ENCODE data around the gene MAU2. TPM values are rescaled to one million over a fixed set of nuclear protein-coding genes. Genes with fewer than 3 reads are reported as not detected.

The MAU2 gene, protein sequence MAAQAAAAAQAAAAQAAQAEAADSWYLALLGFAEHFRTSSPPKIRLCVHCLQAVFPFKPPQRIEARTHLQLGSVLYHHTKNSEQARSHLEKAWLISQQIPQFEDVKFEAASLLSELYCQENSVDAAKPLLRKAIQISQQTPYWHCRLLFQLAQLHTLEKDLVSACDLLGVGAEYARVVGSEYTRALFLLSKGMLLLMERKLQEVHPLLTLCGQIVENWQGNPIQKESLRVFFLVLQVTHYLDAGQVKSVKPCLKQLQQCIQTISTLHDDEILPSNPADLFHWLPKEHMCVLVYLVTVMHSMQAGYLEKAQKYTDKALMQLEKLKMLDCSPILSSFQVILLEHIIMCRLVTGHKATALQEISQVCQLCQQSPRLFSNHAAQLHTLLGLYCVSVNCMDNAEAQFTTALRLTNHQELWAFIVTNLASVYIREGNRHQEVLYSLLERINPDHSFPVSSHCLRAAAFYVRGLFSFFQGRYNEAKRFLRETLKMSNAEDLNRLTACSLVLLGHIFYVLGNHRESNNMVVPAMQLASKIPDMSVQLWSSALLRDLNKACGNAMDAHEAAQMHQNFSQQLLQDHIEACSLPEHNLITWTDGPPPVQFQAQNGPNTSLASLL
- total RNA-seq = 69.7 TPM
- long read RNA-seq, partial matches to known transcripts = 26 of 39 reads
- long read RNA-seq, other reads (novel, unspliced or antisense) = 12 of 39 reads

DNA sequence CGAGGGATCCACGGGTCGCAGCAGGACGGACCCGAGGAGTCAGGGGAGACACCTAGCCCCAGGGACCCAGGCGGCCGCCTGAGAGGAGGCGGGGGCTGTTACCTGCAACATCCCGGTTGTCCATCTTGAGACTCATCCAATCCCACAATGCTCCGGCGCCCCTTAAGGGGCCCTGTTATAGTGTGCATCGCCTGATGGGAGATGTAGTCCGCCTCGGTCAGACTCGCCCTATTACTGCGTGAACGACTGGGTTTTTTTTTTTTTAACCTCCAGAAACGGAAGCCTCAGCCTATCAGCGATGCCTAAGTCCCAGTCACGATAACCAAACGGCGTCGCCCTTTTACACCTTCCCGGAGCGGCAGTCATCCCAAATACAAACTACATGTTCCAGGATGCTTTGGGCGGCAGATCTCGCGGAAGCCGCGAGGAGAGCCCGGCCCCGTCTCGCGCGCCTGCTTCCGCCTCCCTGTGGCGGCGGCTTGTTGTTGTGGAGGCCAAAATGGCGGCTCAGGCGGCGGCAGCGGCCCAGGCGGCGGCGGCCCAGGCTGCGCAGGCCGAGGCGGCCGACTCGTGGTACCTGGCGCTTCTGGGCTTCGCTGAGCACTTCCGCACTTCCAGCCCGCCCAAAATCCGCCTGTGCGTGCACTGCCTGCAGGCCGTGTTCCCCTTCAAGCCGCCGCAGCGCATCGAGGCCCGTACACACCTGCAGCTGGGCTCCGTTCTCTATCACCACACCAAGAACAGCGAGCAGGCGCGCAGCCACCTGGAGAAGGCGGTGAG lies at the start of gene MAU2, which contains the start of gene SUGP1:
TSS of gene MAU2 (plus strand) at position 469 of the 780 bp plus-strand sequence. CDS start at position 500, 31 bp downstream.
TSS of gene SUGP1 (minus strand) at position 149 of the 780 bp plus-strand sequence. CDS start at position 136, 13 bp downstream.
- intact Hi-C loops (cut with DNase I) = no loop called here
- H3K27ac ChIP-seq = peak within 1 kb of the TSS; percentile 95
- H3K4me3 ChIP-seq = peak within 1 kb of the TSS; percentile 99
- H3K9me3 ChIP-seq = no peaks in the 10 kb centered on the region
- H3K4me1 ChIP-seq = peaks cover 35% of the 10 kb centered on the region
- peak; percentile 96 to 99 for ATAC-seq
- H3K27me3 ChIP-seq (ENCODE audit: low read depth) = no peaks in the 10 kb centered on the region
- TF ChIP-seq, protein P1, sequence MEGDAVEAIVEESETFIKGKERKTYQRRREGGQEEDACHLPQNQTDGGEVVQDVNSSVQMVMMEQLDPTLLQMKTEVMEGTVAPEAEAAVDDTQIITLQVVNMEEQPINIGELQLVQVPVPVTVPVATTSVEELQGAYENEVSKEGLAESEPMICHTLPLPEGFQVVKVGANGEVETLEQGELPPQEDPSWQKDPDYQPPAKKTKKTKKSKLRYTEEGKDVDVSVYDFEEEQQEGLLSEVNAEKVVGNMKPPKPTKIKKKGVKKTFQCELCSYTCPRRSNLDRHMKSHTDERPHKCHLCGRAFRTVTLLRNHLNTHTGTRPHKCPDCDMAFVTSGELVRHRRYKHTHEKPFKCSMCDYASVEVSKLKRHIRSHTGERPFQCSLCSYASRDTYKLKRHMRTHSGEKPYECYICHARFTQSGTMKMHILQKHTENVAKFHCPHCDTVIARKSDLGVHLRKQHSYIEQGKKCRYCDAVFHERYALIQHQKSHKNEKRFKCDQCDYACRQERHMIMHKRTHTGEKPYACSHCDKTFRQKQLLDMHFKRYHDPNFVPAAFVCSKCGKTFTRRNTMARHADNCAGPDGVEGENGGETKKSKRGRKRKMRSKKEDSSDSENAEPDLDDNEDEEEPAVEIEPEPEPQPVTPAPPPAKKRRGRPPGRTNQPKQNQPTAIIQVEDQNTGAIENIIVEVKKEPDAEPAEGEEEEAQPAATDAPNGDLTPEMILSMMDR (IDR thresholded peaks at IDR 0.05) = peak; percentile 53
- peaks cover 35% of the 10 kb centered on the region for H3K36me3 ChIP-seq
- DNase-seq = peak; percentile 93

DNA sequence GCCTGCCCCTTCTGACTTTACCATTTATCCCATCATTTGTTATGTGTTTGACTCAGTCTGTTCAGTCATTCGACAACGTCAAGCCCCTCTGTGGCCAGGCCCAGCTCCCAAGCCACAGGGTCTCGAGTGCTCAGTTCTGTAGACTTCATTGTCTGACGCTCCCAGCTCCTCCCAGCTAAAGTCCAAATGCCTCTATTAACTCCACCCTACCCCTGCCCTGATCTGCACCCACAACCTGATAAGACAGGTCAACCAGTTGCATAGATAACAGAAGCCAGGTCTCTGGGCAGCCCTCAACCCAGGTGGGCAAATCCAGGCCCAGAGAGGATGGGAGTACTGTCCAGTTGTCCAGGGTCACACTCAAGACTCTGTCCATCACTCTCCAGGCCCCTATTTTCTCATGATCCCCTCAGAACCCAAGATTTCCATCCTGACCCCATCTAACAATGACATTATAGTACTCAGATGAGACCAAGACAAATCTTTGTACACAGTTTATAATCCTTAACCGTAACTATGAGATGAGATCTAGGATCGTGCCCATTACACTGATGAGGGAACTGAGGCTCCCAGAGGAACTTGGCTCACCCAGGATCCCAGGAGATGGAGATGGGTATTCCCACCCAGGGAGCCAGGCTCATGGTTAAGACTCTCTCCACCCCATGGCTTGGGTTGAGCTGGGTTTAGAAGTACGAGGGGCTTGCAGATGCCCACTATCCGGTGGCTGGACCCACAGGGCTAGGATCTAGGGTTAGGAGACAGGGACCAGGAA lies 48.6 kb upstream of the MAU2 start:
- H3K4me3 ChIP-seq = no peak overlapping the region
- peaks cover 7% of the 10 kb centered on the region for H3K4me1 ChIP-seq
- no peak for DNase-seq
- ATAC-seq = no peak
- H3K27ac ChIP-seq = no peak overlapping the region
- H3K27me3 ChIP-seq (ENCODE audit: low read depth) = peaks cover 9% of the 10 kb centered on the region
- H3K9me3 ChIP-seq = no peaks in the 10 kb centered on the region
- intact Hi-C loops (cut with DNase I) = no loop called here
- TF ChIP-seq, protein P1 (IDR thresholded peaks at IDR 0.05) = no peak
- H3K36me3 ChIP-seq = peaks cover 17% of the 10 kb centered on the region

DNA sequence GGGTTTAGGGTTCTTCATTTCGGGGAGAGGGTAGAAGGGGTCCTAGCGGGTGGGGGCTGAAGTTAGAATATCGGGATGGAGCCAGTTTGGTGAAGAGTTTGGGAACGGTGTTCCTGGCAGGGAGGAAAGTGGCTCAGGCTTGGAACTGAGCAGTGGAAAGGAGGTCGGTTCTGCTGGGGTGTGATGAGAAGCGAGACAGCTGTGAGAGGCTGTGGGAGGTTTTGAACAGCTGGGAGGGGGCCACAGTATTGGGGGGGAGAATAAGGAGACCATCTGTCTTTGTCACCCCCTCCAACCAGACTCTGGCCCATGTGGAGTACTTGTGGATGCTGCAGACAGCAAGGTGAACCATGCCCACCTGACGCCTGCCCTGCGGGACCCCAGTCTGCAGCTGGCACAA lies 46.5 kb upstream of the MAU2 start:
- intact Hi-C loops (cut with DNase I) = no loop called here
- Histone ChIP-seq H3K36me3 (peaks cover 38% of the 10 kb centered on the region), H3K4me1 (peaks cover 7% of the 10 kb centered on the region), H3K9me3 (no peaks in the 10 kb centered on the region), H3K27me3 (ENCODE audit: low read depth) (peaks cover 9% of the 10 kb centered on the region), H3K4me3 (no peak overlapping the region), H3K27ac (no peak overlapping the region)
- ATAC-seq (peak in 1 of 2 donors; percentile 10), DNase-seq (no peak)
- TF ChIP-seq, protein P1 (IDR thresholded peaks at IDR 0.05) = no peak

DNA sequence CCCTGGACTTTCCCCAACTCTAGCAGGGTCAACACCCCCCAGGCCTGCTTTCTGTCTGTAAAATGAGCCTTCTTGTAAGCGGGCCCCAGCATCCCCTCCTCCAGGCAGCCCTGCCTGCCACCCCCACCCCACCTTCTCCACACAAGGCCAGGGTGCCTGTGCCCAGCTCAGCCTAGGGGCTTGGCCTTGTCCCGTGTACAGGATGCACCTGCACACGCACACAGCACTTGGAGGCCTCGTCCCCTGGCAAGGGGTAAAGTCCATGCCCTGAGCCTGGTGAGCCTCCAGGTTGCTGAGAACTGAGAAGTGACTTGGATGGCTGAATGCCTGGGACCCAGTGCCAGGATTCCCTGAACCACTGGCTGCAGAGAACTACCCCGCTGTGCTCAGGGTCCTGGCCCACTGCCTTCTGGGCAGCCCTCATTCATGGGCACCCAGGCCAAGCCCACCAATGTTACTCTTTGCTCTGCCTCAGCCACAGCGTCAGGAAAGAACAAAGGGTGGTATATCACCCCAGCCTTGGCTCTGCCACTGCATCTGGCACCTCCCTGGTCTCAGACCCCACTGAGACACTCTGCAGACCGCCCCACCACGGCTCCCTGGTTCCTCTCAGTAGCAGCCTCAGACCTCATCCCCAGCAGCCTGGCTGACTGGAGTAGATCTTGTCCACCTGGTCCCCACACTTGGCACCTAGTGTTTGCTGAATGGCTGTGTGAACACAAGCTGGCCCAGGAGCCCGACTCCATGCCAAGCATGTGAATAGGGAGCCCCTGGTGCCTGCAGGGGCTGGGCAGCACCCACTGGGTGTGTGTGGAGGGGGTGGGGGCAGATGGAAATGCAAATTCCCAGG lies 45.7 kb upstream of the MAU2 start:
- TF ChIP-seq, protein P1 (IDR thresholded peaks at IDR 0.05) = no peak
- peaks cover 7% of the 10 kb centered on the region for H3K4me1 ChIP-seq
- DNase-seq (no peak), ATAC-seq (no peak)
- no peaks in the 10 kb centered on the region for H3K9me3 ChIP-seq
- no peak overlapping the region for H3K4me3 ChIP-seq
- H3K36me3 ChIP-seq = peaks cover 46% of the 10 kb centered on the region
- peaks cover 9% of the 10 kb centered on the region for H3K27me3 ChIP-seq (ENCODE audit: low read depth)
- intact Hi-C loops (cut with DNase I) = no loop called here
- H3K27ac ChIP-seq = no peak overlapping the region
